NT2/D1 (cell line): ENCODE data around the gene LRRC2.

Source experiments
- DNase-seq: peaks from one replicate; pipeline ENCODE4 v3.0.0-alpha.2; 2011; ENCODE audit warnings: low read depth, low spot score
- H3K27me3 ChIP-seq: 2 replicates; pipeline ENCODE4 v1.6.0; 2011; ENCODE audit warnings: mild to moderate bottlenecking; ENCODE audit not compliant: insufficient read length, insufficient read depth
- H3K36me3 ChIP-seq: 2 replicates; pipeline ENCODE4 v1.6.1; 2011; ENCODE audit warnings: mild to moderate bottlenecking, low read length, mixed read lengths; ENCODE audit not compliant: insufficient read depth, insufficient read length
- H3K4me1 ChIP-seq: 2 replicates; pipeline ENCODE4 v1.5.1; 2011; ENCODE audit not compliant: insufficient read depth, insufficient read length
- H3K4me3 ChIP-seq: 2 replicates; pipeline ENCODE4 v1.5.1; 2011; ENCODE audit warnings: low read depth; ENCODE audit not compliant: insufficient read length
- H3K9ac ChIP-seq: 2 replicates; pipeline ENCODE4 v1.6.0; 2011; ENCODE audit warnings: low read depth; ENCODE audit not compliant: insufficient read length
- H3K9me3 ChIP-seq: 2 replicates; pipeline ENCODE4 v1.5.1; 2011; ENCODE audit warnings: mild to moderate bottlenecking, low read length; ENCODE audit not compliant: insufficient read depth
- SUZ12 ChIP-seq: IDR thresholded peaks from 2 replicates; pipeline ENCODE4 v1.6.1; 2011; ENCODE audit not compliant: insufficient read length, insufficient read depth; ENCODE audit errors: extremely low read depth
- YY1 ChIP-seq: IDR thresholded peaks from 2 replicates; pipeline ENCODE4 v1.6.1; 2011; ENCODE audit not compliant: insufficient read length, insufficient read depth
- ZNF274 ChIP-seq: IDR thresholded peaks from 2 replicates; pipeline ENCODE4 v1.6.1; 2011; ENCODE audit warnings: mild to moderate bottlenecking, low read depth, low read length

Gene LRRC2

GRCh38 chr3:46479696-46480095 lies 86.4 kb downstream of the LRRC2 start:
- no peak for DNase-seq
- no peak overlapping the region for H3K4me3 ChIP-seq
- no peaks in the 10 kb centered on the region for H3K36me3 ChIP-seq
- no peak overlapping the region for H3K9ac ChIP-seq
- no peaks in the 10 kb centered on the region for H3K27me3 ChIP-seq
- no peaks in the 10 kb centered on the region for H3K9me3 ChIP-seq
- H3K4me1 ChIP-seq = no peaks in the 10 kb centered on the region
- TF ChIP-seq SUZ12 (no peak), ZNF274 (no peak), YY1 (no peak)

- no peak for TF ChIP-seq YY1
- no peak for TF ChIP-seq SUZ12
- TF ChIP-seq ZNF274 = no peak
- no peaks in the 10 kb centered on the region for H3K27me3 ChIP-seq
- H3K9ac ChIP-seq = no peak overlapping the region
- DNase-seq = no peak
- H3K9me3 ChIP-seq = no peaks in the 10 kb centered on the region
- H3K36me3 ChIP-seq = no peaks in the 10 kb centered on the region
- H3K4me1 ChIP-seq = no peaks in the 10 kb centered on the region
- H3K4me3 ChIP-seq = no peak overlapping the region
Measured at GRCh38 chr3:46479021-46479420, 87.1 kb downstream of the LRRC2 start.

- H3K9ac ChIP-seq = no peak overlapping the region
- no peaks in the 10 kb centered on the region for H3K36me3 ChIP-seq
- H3K4me1 ChIP-seq = no peaks in the 10 kb centered on the region
- H3K27me3 ChIP-seq = no peaks in the 10 kb centered on the region
- H3K4me3 ChIP-seq = no peak overlapping the region
- H3K9me3 ChIP-seq = no peaks in the 10 kb centered on the region
- no peak for TF ChIP-seq ZNF274
- no peak for TF ChIP-seq SUZ12
- TF ChIP-seq YY1 = no peak
- DNase-seq = no peak
Measured at GRCh38 chr3:46478341-46478740, 87.8 kb downstream of the LRRC2 start.

- TF ChIP-seq ZNF274 = no peak
- no peak for TF ChIP-seq SUZ12
- no peak for TF ChIP-seq YY1
- no peak for DNase-seq
Measured at GRCh38 chr3:46477756-46478155, 88.3 kb downstream of the LRRC2 start.

DNA sequence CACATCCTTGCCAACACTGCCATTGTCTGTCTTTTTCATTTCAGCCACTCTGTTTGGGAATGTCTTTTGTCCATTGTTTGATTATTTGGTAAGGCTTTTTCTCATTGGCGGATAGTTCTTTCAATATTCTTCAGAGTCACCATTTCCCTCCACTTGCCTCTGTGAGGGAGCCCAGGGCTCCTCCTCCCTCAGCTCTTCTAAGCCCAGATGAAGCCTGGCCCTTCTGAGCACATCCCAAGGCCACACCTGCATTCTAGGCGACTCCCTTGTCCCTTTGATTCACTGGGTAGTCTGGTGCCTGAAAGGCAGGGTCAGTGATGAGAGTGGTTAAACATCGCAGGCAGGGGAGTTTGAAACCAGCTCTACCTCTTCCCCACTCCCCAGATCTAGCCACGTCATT lies 89.0 kb downstream of the LRRC2 start:
- no peak for DNase-seq
- Histone ChIP-seq H3K36me3 (no peaks in the 10 kb centered on the region), H3K9ac (no peak overlapping the region), H3K4me3 (no peak overlapping the region), H3K4me1 (no peaks in the 10 kb centered on the region), H3K9me3 (no peaks in the 10 kb centered on the region), H3K27me3 (peaks cover 2% of the 10 kb centered on the region)
- TF ChIP-seq SUZ12 = no peak
- TF ChIP-seq YY1 = no peak
- no peak for TF ChIP-seq ZNF274

More at GRCh38 chr3:46477756-46478155, 88.3 kb downstream of the LRRC2 start:
- no peaks in the 10 kb centered on the region for H3K36me3 ChIP-seq
- H3K4me3 ChIP-seq = no peak overlapping the region
- no peaks in the 10 kb centered on the region for H3K9me3 ChIP-seq
- H3K27me3 ChIP-seq = no peaks in the 10 kb centered on the region
- H3K9ac ChIP-seq = no peak overlapping the region
- H3K4me1 ChIP-seq = no peaks in the 10 kb centered on the region

- Histone ChIP-seq H3K36me3 (no peaks in the 10 kb centered on the region), H3K9me3 (no peaks in the 10 kb centered on the region), H3K4me3 (no peak overlapping the region), H3K4me1 (no peaks in the 10 kb centered on the region), H3K9ac (no peak overlapping the region), H3K27me3 (peaks cover 4% of the 10 kb centered on the region)
- TF ChIP-seq YY1 = no peak
- no peak for TF ChIP-seq SUZ12
- no peak for TF ChIP-seq ZNF274
- DNase-seq = no peak
Measured at GRCh38 chr3:46472736-46473135, 93.4 kb downstream of the LRRC2 start.

- H3K36me3 ChIP-seq = no peaks in the 10 kb centered on the region
- TF ChIP-seq SUZ12 = no peak
- no peak for TF ChIP-seq ZNF274
- no peak for TF ChIP-seq YY1
- H3K4me3 ChIP-seq = no peak overlapping the region
- H3K9me3 ChIP-seq = no peaks in the 10 kb centered on the region
- no peak overlapping the region for H3K9ac ChIP-seq
- H3K4me1 ChIP-seq = peaks cover 5% of the 10 kb centered on the region
- no peak for DNase-seq
- peaks cover 4% of the 10 kb centered on the region for H3K27me3 ChIP-seq
Measured at GRCh38 chr3:46471371-46471914, 94.7 kb downstream of the LRRC2 start.
